Forelimb muscle (tissue), 1 donor: ENCODE data around the gene DCPS. TPM values are rescaled to one million over a fixed set of nuclear protein-coding genes. Genes with fewer than 3 reads are reported as not detected.
"Not testable (repeated sequence)": the region's sequence is repeated elsewhere in the genome, so short reads cannot be mapped to it uniquely, and the experiment has no call there.

Experiments
- DNase-seq: peaks from one replicate; pipeline ENCODE4 v3.0.0-alpha.2; 2013; ENCODE audit warnings: low read depth
- polyA plus RNA-seq: library from polyadenylated mRNA; unstranded; fragments of 120-200 nt; gene quantifications from one replicate; pipeline ENCODE4 v1.2.1, GENCODE V29; 2013; ENCODE audit not compliant: insufficient read length

DCPS gene
- polyA plus RNA-seq, 1 donor = 19.1 TPM

DNA sequence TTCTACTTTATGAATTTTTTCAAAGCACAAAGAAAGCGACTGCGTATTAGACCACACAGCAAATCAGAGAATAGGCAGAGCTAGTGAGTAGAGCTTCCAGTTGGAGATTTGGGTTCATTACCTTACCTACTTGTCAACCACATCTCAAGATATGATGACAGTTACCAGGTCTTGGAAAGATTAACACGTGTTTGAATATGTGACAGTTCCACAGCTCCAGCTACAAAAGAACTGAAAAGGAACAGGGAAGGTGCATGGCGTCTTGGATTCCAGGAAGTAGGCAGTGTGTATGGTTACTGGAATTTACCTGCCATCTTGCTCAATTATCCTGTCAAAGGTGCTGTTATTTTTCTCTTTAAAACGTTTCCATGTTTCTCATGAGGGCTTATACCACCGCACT lies 15.6 kb upstream of the DCPS start:
- DNase-seq = no peak

GRCh38 chr11:126290887-126291286 lies 13.0 kb upstream of the DCPS start:
- no peak for DNase-seq

GRCh38 chr11:126293726-126294125 lies 10.1 kb upstream of the DCPS start:
- DNase-seq = no peak

GRCh38 chr11:126297004-126297403 lies 6.9 kb upstream of the DCPS start:
- no peak for DNase-seq

DNA sequence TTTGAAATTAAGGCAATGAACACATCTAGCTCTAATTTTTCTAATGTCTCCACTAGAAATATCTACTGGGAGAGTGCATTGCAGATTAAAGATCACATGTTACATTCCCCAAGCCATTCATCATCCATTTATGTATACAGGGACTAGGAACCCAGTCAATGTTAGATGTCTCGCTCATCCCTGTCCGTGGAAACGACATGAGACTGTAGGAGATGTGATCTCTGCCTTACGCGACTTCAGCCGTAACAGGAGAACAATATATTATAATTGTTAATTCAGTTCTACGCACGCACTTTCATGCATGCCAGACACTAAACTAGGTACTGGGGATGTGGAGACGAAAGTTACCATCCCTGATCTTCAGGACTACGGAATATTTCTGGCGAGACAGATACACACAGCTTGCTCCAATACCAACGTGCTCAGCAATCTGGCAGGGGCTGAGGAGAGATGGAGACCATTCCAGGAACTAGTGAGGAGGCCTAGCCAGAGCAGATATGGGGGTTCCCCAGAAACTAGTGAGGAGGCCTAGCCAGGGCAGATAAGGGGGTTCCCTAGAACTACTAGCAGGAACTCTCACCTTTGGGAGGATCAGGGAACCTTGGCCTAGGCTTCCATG lies 706 bp downstream of the DCPS start:
- DNase-seq = no peak

DNA sequence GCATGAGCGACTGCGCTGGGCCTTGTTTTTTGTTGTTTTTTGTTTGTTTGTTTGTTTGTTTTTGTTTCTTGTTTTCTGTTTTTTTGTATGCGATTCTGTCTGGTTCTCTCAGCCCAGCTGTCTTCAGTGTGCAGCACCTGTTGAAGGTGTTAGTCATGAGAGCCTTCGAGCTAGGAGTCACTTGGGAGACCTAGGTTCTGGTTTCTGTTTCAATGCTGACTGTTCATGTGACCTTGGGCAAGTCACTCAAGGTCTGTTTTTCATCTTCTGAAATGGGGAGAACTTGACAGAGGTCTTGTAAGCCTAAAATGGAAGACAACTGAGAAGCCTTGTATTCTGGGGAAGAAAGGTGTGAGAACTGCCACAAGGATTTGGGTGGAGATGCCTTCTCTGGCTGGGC lies 1.8 kb downstream of the DCPS start:
- DNase-seq = no peak

DNA sequence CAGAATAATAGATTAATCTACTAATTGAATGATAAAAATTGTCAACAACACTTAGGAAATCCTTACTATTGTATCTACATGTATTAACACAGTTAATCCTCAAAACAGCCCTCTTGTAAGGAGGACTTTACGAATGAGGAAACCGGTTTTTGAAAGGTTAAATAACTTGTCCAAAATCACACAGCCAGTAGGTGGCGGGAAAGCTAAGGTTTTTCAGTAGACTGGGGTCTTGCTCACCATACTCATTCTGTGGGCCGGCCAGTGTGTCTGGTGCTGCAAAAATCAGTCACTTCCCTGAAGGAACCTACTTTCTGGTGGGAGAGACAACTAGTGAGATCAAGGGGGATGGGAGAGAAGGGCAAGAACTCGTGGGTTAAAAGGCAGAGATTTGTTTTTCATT lies 3.8 kb downstream of the DCPS start:
- DNase-seq = no peak

GRCh38 chr11:126308271-126308671 lies 4.4 kb downstream of the DCPS start:
- DNase-seq = no peak

DNA sequence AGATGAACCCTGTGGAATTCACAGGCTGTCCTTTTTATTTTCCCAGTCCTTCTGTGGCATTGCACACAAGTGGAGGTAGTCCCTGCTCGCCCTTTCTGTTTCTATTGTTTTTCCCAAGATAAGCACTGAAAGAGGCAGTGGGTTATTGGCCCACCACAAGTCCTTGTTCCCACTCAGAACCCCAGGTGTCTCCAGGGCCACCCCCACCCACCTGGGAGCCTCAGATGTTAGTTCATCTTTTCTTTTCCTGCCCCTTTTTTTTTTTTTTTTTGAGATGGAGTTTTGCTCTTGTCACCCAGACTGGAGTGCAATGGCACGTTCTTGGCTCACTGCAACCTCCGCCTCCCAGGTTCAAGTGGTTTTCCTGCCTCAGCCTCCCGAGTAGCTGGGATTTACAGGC lies 4.9 kb downstream of the DCPS start:
- DNase-seq = not testable (repeated sequence)

DNA sequence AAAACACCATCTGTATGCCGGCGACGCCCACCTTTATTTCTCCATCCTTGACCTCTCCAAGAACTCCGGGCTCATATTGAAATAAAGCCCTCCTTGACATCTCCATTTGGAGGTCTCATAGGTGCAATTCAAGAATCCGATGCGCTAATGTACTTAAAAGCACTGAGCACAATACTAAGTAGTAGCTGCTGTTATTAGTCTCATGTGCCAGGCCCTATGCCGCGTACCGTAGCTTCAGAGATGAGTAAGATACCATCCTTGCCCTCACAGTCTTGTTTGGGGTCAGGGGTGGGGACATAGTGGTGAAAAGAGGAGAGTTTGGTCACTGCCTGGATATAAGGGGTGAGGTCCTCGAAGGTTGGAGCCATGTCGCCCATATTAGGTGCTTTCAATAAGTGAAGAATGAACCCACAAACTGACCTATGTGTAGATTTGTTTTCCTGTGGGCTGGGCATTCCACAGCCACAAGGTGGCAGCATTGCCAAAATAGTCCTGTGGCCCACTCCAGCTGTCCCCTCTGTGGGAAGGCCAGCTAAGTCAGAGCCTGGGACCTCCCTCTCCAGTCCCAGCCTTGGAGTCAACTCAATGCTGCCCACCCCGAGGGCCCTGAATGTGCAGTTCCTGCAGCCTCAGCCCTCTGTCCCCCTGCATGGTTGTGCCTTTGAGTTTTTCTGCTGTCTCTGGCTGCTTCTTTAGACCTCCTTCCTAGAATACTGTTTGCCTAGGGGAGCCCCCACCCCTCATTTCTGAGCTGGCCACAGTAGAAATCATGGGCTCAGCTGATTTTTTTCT lies 6.5 kb downstream of the DCPS start:
- peak; percentile 62 for DNase-seq

- no peak for DNase-seq
Observed at GRCh38 chr11:126310992-126311310, 7.1 kb downstream of the DCPS start.

DNA sequence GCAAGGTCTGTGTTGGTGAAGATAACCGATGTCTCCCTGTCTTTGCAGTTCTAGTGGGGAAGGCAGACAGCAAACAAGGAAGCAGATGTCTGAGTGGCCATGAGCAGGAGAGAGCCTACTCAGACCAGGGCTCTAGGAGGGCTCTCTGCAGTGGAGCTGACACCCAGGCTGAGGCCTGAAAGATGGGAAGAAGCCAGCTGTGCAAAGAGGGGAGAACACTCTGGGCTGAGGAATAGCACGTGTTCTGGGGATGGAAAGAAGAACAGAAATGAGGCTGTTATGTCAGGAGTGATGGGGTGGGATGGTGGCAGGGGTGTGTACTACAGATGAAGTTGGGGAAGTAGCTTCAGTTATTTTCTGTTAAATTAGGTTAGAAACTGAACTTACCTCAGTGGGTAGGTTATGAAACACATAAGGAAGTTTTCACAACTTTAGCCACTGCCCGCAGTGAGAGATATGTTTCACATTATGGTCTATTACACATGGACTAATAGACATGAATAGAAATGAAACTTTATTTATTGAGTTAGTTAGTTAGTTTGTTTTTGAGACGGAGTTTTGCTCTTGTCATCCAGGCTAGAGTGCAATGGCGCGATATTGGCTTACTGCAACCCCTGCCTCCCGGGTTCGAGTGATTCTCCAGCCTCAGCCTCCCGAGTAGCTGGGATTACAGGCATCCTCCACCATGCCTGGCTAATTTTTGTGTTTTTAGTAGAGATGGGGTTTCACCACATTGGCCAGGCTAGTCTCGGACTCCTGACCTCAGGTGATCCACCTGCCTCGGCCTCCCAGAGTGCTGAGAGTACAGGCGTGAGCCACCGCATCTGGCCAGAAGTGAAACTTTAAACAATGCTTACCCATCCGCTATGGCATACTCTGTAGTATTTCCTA lies 7.8 kb downstream of the DCPS start:
- DNase-seq = no peak

DNA sequence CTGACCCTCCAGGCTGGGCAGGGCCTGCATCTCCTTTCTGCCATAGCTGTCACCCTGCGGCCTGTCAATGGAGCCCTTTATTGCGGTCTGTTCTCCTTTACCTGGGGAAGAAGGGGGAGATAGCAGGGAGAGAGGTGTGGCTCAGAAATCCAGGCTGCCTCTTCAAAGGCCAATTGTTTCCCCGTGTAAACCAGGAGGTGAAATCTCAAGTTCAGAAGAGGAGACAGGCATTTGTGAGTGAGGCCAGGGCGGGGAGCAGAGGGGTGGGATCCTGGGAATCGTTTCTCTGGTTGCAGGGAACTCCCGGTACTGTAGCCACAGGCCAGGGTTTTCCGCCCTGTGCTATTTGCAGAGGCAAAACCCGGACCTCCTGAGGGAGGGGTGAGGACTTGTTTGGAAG lies 9.1 kb downstream of the DCPS start:
- DNase-seq = no peak

DNA sequence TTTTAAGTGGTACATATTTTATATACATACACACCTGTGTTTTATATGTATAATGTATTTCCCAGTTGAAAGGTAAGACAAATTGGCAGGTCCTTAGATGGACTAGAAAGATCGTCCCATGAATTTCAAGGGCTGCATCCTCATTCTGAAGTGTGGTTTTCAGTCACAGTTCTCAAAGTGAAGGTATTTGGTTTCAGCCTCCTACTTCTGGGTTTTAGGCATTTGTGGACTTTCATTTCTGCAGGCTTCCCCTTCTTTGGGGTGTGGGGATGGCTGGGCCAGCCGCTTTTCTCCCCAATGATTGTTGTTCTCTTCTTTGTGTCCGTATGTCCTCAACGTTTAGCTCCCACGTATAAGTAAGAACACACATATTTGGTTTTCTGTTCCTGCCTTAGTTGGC lies 10.0 kb downstream of the DCPS start:
- no peak for DNase-seq

- DNase-seq = no peak
Observed at GRCh38 chr11:126317432-126317755, 13.5 kb downstream of the DCPS start.

- peak; percentile 67 for DNase-seq
Observed at GRCh38 chr11:126317756-126318573, 14.1 kb downstream of the DCPS start.

- peak; percentile 96 for DNase-seq
Observed at GRCh38 chr11:126318574-126319373, 14.9 kb downstream of the DCPS start.

- no peak for DNase-seq
Observed at GRCh38 chr11:126319374-126319740, 15.5 kb downstream of the DCPS start.

DNA sequence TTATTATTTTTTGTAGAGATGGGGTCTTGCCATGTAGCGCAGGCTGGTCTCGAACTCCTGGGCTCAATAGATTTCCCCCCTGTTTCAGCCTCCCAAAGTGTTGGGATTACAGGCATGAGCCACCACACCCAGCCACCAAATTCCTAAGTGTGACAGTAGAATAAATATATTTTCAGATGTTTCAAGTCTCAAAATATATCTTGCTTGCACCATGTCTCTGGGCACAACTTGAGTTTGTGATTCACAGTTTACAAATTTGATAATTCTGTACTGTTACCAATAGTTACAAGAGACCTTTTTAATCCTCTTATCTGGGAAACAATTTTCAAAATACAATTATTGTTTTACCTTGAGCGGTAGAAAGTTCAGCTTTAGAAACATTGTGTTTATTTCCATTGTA lies 19.1 kb downstream of the DCPS start:
- no peak for DNase-seq

- no peak for DNase-seq
Observed at GRCh38 chr11:126327281-126328000, 23.6 kb downstream of the DCPS start.

DNA sequence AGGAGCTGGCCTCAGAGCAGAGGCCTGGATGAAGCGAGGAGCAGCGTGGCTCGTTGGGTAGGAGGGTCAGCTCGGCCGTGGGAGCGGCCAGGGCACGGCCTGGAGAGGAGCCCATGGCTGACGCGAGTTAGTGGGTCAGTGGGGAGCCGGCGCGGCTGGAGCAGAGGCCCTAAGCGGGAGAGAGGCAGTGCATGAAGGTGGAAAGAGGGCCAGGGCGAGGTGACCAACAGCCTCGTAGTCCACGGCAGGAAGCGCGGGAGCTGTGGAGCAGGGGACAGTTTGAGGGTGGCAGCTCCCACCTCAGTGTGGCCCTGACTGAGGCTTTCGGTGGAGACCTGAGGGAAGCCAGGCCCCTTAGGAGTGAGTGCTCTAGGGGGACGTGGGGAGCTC lies 24.1 kb downstream of the DCPS start:
- DNase-seq = no peak
